ENCODE data around the gene NETO2. TPM values are rescaled to one million over a fixed set of nuclear protein-coding genes. Genes with fewer than 3 reads are reported as not detected.

The NETO2 gene
- total and polyA plus RNA-seq, 10 of the 15 experiments (the other 5 are each of a cell fraction or from before 2014, with no cell fraction given), result 8.5 to 53.1 (median 27.0) TPM

DNA sequence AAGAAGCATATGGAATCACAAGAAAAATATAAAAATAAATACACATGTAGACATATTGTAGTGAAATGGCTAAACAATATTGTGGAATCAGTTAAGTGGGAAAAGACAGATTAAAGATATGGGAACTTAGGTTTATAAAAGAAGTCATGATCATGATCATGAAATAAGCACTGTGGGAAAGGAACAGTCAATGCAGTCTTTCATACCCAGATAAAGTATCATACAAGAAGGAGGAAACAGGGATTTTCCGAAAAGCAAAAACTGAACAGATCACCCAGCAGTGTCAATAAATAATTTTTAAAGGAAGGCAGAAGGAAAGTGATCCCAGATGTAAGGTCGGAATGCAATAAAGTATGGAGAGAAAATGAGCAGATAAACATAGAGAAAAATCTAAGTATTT is 71.6 kb downstream of the NETO2 start:
- Histone ChIP-seq H4K20me1 (ENCODE audit: control insufficient read depth, insufficient read depth) (no peaks in the 10 kb centered on the region), H3K36me3 (ENCODE audit: control insufficient read depth in 2 of 2, insufficient read depth in 2 of 2, low read length in 1 of 2) (no peaks in the 10 kb centered on the region), H3K27ac (ENCODE audit: control insufficient read depth, insufficient read depth) (no peak overlapping the region), H3K9ac (ENCODE audit: control insufficient read depth, insufficient read depth, low read length) (no peak overlapping the region), H3K4me1 (ENCODE audit: control insufficient read depth, insufficient read depth, low read length) (peaks cover 12% of the 10 kb centered on the region), H3K79me2 (ENCODE audit: control insufficient read depth, insufficient read depth, low read length) (no peaks in the 10 kb centered on the region), H3K4me2 (ENCODE audit: control insufficient read depth, insufficient read depth) (no peak overlapping the region), H3K27me3 (replicated peaks in 1 of 2; ENCODE audit: control insufficient read depth in 2 of 2, insufficient read depth in 2 of 2, low read length in 1 of 2) (no peaks in the 10 kb centered on the region), H3K4me3 (no peak overlapping the region), H2AFZ (ENCODE audit: control insufficient read depth, low read depth, low read length) (no peak overlapping the region), H3K9me3 (replicated peaks; ENCODE audit: control insufficient read depth, insufficient read depth, low read length) (no peaks in the 10 kb centered on the region; the same call in 2 of the 3 replicates)
- DNase-seq (ENCODE audit: low read depth, low spot score) (no peak), FAIRE-seq (no peak), ATAC-seq (no peak)
- POLR2A ChIA-PET, result no interaction called here
- in situ Hi-C loops (cut with MboI), result no loop called here
- 91% methylated on average over 2 of the region's 2 CpGs for WGBS (ENCODE audit: insufficient coverage, insufficient replicate concordance, low lambda C conversion rate, missing lambda C conversion rate)
- CTCF ChIA-PET, result interaction anchor here (4.8 kb wide), 1 partner anchor 34 kb away, joined by 16 read pairs; no protein-coding TSS in a partner anchor
- SMC1A ChIA-PET (ENCODE audit: uncharacterized antibody, unreplicated experiment), result interaction anchor here (7.1 kb wide), 1 partner anchor 25 kb away, joined by 42 read pairs; no protein-coding TSS in a partner anchor
- intact Hi-C loops (cut with micrococcal nuclease; ENCODE audit: unreplicated experiment), result loop anchor here (2.0 kb wide), 1 partner anchor 25 kb away; no protein-coding TSS in a partner anchor
- RAD21 ChIA-PET (ENCODE audit: unreplicated experiment), result interaction anchor here (1.4 to 4.5 kb wide), 3 partner anchors 25 to 66 kb away, joined by 3 to 24 read pairs (median 22); no protein-coding TSS in a partner anchor
- no TSS peak for BruUV-seq (replicated peaks)
- TF ChIP-seq ATF7 (IDR thresholded peaks at IDR 0.05; ENCODE audit: low read depth) (no peak), YBX1 (IDR thresholded peaks at IDR 0.05) (no peak), BMI1 (IDR thresholded peaks at IDR 0.05; ENCODE audit: borderline replicate concordance) (no peak), ZBTB40 (IDR thresholded peaks at IDR 0.05; ENCODE audit: borderline replicate concordance) (no peak), JUND (IDR thresholded peaks at IDR 0.05; ENCODE audit: low read depth, low read length) (no peak), CREM (IDR thresholded peaks at IDR 0.05; ENCODE audit: low read depth) (no peak), ZSCAN29 (IDR thresholded peaks at IDR 0.05) (no peak), PAX5 (IDR thresholded peaks at IDR 0.05; ENCODE audit: borderline replicate concordance, low read depth, low read length) (no peak), PRDM15 (CRISPR knock-in tag; IDR thresholded peaks at IDR 0.05) (no peak), NFYA (IDR thresholded peaks at IDR 0.05; ENCODE audit: borderline replicate concordance, low read depth, low read length) (no peak), SMAD5 (IDR thresholded peaks at IDR 0.05; ENCODE audit: low read depth) (no peak), CEBPB (IDR thresholded peaks at IDR 0.05; ENCODE audit: borderline replicate concordance in 1 of 2, low read depth in 2 of 2, low read length in 2 of 2) (no peak)
- TF ChIP-seq, protein P1, sequence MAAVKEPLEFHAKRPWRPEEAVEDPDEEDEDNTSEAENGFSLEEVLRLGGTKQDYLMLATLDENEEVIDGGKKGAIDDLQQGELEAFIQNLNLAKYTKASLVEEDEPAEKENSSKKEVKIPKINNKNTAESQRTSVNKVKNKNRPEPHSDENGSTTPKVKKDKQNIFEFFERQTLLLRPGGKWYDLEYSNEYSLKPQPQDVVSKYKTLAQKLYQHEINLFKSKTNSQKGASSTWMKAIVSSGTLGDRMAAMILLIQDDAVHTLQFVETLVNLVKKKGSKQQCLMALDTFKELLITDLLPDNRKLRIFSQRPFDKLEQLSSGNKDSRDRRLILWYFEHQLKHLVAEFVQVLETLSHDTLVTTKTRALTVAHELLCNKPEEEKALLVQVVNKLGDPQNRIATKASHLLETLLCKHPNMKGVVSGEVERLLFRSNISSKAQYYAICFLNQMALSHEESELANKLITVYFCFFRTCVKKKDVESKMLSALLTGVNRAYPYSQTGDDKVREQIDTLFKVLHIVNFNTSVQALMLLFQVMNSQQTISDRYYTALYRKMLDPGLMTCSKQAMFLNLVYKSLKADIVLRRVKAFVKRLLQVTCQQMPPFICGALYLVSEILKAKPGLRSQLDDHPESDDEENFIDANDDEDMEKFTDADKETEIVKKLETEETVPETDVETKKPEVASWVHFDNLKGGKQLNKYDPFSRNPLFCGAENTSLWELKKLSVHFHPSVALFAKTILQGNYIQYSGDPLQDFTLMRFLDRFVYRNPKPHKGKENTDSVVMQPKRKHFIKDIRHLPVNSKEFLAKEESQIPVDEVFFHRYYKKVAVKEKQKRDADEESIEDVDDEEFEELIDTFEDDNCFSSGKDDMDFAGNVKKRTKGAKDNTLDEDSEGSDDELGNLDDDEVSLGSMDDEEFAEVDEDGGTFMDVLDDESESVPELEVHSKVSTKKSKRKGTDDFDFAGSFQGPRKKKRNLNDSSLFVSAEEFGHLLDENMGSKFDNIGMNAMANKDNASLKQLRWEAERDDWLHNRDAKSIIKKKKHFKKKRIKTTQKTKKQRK (IDR thresholded peaks at IDR 0.05; ENCODE audit: low read depth, low read length), result no peak

Measured in GM12878 (cell line).